ENCODE results near the gene FOXE1.

FOXE1 gene

DNA sequence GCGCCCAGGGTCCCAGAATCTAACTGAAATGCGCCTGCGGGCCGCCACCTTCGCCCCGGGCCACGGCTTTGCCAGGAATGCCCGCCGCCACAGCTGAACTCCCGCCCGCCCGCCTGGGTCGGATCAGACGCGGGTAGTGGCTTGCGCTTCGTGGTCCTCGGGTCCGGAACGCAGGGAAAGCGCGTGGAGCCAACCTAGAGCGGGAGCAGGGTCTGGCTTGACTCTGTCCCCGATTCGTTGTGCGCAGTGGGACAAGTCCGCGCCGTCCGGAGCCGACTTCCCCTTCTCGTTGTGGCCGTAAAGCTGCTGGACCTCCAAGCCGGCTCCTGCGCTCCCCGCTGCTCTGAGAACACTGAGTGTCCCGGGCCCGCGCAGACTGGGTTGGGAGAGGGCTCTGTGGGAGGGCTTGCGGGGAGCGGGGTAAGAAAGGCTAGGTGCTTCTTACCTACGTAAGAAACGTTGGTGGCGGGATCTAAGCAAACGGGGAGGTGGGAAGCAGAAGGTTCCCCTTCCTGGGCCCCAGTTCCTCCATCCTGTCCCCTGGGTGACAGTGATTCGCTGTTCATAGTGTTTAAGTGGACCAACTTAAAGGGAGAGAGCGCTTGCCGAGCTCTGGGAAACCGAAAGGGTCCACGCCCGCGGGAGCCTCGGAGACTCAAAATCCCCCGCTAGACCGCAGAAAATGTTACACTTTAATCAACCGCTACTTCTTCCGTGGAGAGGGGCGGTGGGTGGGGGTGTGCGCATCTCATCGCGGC, 4.4 kb upstream of the FOXE1 start:
- no peak for DNase-seq

DNA sequence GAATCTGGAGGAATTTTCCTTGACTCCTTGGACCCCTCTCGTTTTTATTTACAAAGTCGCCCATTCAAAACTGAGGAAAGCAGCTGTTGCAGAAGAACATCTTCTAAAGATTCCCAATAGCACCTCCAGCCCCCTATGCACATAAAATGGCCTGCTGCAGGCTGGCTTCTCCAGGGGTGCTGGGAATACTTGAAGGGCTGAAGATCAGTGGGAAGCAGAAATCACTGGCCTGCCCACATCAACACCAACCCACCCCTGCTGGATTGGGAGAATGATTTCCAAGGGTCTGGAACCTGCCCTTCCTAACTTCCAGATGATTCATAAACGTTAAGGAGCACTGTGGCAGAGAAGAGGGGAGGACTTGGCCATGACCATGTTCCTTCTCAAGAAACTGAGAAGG, 3.0 kb upstream of the FOXE1 start:
- DNase-seq, result no peak

DNA sequence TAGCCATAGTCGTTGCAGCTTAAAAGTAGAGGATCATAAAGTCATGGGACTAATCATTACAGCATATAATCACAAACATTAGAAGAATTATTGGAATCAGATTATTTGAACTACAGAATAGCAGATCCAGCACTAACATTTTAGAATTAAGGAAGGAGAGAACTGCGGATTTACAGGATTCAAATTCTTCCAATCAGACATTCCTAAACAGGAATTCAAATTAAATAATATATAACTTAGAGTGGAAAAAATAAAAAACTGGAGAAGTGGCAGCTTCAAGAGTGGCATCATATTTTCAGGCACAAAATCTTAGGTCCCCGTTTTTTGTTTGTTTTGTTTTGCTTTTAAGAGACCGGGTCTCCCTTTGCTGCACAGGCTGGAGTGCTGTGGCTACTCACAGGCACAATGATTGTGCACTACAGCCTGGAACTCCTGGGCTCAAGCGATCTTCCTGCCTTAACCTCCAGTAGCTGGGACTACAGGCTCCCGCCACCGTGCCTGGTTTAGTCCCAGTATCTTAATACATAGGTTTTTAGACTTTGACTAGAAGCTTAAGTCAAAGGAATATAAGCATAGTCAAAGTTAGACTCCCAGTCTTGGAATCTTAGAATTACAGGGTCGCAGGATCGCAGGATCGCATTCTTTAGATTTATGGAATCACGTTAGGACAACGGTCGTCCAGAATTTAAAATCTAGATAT, 2.1 kb upstream of the FOXE1 start:
- DNase-seq, result peak; percentile 8

DNA sequence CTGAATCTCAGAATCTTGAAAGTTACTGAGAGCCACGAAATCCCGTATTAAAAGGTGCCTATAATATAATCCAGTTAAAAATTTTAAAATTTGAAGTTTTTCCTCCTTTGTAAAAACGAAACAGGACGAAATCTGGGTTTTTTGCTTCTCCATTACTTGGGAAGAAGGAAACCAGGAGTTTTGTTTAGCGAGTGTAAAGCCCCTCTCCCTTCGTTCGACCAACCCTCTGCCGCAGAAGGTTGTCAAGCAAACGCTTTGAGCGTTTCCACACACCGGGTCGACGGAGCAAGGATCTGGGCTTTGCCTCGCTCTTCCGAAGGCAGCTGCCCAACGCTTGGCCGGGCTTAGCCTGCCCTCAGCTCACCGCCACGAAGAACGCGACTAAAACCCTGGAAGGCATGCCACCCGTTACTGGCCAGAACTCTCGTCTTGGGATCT, 1.6 kb upstream of the FOXE1 start:
- DNase-seq, result peak; percentile 23

DNA sequence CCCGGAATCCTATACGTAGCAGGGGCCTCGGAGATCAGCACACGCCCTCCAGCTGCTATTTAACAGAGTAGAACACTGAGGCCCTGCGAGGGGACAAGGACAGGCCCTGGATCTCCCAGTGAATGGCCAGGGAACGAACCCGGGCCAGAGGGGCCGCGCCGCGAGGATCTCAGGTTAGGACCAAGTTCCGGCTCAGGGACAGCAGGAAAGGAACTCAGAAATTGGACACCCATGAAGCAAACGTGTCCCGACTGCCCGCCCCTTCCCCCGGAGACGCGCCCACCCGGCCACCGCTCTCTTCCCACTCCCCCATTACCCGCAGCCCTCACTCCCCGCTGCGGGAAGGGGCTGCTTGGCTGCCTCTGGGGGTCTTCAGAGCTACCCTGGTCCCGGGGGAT, 1.0 kb upstream of the FOXE1 start:
- peak; percentile 27 for DNase-seq

DNA sequence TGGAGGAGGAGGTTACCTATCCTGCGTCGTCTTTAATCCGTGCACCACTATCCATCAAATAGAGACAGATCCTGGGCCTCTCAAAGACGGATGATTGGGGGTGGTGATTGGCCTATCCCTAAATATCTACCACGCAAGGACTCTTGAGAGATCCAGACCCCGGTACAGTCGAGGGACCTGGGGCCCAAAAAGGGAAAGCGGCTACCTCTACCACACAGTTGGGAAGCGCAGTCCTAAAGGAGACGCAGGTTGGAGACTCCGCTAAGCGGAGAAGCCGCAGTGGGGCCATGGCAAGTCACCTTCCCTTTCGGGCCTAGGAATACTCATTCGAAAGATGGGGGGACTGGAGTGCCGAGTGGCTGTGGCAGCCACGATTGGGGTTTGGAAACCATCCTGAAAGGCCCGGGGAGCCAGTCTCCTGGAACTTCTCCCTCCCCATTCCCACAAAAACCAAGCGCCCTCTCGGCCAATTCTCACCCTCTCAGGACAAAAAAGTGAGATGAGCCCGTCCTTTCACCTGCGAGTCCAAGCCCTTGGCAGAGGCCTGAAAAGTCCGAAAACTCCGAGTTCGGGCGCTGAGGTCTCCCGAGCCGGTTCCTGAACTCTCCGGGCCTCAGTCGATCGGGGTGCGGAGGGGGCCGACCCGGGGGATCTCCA, 499 bp upstream of the FOXE1 start:
- DNase-seq, result peak; percentile 39

DNA sequence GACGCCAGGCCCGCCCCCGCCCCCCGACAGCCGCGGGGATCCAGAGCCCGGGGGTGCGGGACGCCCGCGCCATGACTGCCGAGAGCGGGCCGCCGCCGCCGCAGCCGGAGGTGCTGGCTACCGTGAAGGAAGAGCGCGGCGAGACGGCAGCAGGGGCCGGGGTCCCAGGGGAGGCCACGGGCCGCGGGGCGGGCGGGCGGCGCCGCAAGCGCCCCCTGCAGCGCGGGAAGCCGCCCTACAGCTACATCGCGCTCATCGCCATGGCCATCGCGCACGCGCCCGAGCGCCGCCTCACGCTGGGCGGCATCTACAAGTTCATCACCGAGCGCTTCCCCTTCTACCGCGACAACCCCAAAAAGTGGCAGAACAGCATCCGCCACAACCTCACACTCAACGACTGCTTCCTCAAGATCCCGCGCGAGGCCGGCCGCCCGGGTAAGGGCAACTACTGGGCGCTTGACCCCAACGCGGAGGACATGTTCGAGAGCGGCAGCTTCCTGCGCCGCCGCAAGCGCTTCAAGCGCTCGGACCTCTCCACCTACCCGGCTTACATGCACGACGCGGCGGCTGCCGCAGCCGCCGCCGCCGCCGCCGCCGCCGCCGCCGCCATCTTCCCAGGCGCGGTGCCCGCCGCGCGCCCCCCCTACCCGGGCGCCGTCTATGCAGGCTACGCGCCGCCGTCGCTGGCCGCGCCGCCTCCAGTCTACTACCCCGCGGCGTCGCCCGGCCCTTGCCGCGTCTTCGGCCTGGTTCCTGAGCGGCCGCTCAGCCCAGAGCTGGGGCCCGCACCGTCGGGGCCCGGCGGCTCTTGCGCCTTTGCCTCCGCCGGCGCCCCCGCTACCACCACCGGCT, 1.0 kb downstream of the FOXE1 start:
- peak; percentile 81 for DNase-seq

DNA sequence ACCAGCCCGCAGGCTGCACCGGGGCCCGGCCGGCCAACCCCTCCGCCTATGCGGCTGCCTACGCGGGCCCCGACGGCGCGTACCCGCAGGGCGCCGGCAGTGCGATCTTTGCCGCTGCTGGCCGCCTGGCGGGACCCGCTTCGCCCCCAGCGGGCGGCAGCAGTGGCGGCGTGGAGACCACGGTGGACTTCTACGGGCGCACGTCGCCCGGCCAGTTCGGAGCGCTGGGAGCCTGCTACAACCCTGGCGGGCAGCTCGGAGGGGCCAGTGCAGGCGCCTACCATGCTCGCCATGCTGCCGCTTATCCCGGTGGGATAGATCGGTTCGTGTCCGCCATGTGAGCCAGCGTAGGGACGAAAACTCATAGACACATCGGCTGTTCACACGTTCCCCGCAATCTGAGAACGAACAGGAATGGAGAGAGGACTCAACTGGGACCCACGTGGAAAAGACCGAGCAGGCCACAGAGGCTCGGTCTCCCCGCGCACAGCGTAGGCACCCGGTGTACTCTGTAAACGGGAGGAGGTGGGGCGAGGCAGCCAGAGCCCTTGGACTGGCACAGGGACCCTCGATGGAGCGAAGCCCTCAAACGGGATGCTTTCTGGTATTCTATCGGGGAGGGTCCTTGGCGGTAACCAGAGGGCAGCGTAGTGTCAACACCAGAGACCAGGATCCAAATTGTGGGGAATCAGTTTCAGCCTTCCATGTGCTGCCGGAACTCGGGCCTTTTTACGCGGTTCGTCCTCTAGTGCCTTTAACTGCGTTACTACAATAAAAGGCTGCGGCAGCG, 1.9 kb downstream of the FOXE1 start:
- DNase-seq, result no peak

DNA sequence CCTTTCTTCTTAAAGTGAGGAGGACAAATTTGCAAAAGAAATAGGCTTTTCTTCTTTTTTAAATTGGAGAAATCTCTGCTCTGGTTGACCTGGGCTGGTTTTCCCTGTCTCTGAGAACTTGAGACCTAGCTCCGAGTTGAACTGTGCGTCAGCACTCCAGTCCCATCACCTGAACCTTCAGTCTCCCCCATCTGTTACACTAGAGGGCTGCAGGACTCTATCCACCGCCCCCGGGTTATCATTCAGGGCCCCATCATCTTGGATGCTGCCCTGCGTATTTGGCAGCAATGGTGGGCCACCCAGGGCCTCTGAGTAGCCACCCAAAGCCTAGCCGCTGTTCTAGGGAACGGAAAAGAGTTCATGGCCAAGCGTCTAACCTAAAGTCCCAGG, 2.5 kb downstream of the FOXE1 start:
- DNase-seq, result no peak

DNA sequence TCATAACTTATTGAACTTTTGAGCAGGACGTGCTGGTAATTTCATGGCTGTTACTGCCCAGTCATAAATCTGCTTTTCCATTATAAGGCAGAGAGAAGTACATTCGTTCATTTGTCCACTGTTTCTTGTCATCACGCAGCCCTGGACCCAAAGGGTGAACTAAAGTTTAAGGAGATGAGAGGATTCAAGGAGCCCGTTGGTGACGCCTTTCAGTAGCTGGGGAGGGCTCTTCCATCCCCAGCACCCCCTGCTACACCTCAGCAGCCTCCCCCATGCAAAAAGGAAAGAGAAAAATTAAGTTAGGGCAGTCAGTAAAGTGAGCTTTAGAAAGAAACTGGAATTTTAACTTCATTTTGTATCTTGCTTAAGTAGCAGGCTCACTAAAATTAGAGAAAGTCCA, 2.9 kb downstream of the FOXE1 start:
- DNase-seq, result no peak

DNA sequence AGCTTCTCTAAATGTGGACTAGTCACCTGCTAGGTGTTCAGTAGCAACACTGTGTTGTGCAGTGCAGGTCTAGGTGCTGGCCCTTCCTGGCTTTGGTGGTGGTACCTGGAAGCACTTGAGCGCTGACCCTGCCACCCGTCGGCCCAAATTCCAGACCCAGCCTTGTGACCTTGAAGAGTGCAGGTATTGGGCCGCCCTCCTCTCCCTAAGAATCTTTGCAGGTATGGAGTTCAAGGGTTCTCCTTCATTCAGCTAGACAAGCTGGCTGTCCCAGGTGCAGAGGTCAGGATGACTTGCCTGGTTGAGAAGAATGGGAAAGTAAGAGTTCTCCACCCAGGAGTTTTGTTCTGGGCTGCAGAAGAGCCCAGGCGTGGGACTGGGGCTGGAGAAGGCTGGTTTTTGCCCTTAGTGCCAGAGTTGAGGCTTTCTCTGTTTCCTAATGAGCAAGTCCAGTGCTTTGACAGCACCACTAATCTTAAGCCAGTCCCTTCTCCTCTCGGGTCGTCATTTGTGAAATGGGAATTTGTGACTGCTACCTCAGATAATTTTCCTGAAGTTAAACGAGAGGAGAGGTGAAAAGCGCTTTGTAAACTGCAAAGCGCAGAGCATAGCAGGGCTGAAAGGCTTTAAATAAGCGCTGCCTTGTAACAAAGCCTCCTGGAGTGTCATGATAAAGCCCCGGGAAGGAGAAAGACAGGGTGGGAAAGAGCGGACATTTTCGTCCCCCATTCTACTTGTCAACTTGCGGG, 4.0 kb downstream of the FOXE1 start:
- DNase-seq, result no peak

DNA sequence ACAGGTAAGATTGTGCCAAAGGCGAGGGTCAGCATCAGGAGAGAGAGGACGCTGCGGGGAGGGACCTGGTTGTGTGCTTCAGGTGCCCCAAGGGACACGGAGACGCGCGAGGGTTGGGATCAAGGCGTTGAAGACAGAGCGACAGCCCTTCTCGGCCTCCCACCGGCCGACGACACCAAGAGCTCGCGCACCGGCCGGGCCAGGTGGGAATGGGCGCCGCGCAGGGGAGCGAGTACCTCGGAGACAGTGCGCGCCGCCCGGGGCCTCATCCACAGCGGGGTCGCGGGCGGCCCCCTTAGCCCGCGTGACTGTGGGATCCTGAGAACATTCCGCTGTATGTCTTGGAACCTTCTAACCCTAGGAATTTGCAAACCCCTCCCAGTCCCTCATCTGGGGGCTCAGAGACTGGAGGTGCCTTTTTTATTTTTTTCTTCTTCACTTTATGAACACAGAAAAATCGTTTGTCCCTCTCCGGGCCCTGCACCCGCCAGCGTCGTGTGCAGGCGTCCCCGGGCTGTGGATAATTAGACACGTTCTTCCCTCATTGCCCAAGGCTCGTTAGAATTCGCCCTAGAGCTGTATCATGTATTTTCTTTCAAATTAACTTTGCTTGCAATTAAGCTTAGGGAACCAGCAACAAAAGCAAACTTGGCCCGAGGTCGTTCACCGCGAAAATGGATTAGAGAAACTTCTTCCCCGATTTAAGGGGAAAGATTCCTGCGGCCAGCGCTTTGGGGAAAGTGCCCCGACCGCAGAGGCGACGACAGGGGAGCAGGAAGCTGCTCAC, 4.8 kb downstream of the FOXE1 start:
- no peak for DNase-seq

DNA sequence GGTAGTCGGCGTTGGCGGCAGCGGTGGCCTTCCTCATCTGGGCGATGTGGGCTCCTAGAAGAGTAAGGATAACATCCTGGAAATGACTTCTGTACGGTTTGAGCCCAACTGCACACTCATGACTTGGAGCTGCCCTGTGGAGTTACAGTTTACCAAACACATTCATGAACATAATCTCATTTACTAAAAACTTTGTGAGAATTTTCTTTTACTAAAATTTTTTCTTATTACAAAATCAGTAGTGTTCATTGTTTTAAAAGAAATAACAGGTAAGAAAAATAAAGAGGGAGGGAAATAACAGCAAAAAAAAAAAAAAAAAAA, 5.3 kb downstream of the FOXE1 start:
- DNase-seq, result no peak

DNA sequence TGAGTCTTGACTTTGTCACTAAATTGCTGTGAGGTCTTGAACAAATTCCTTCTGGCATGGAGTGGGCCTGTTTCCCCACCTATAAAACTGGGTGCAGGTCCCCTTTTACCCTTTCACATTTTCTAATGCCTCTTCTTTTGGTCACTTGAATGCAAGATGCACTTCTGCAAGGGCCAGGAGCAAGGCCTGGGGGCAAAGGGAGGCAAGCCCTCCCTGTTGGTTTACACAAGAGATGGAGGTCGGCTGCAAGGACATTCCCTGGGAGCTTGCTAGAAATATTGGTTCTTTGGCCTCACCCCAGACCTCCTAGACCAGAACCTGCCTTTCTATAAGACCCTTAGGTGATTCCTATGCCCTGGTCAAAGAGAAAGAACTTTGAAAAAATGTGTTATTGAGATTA, 5.8 kb downstream of the FOXE1 start:
- no peak for DNase-seq

DNA sequence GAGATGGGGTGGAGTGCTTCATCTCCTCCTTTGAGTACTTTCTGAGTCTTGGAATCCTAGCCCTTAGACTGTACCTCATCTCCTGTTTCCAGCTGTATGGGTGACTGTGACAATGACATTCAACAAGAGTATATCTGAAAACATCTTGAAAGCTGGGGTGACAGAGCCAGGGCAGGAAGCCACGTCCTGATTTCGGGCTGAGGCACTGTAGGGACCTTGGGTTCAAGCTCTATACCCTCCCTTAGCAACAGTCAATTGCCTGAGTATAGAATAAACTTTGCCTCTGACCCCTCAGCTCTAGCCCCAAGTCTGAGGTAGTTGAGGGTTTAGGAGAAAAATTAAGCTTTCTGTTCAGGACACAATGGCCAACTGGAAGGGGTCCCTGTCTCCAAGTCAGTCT, 6.3 kb downstream of the FOXE1 start:
- no peak for DNase-seq

DNA sequence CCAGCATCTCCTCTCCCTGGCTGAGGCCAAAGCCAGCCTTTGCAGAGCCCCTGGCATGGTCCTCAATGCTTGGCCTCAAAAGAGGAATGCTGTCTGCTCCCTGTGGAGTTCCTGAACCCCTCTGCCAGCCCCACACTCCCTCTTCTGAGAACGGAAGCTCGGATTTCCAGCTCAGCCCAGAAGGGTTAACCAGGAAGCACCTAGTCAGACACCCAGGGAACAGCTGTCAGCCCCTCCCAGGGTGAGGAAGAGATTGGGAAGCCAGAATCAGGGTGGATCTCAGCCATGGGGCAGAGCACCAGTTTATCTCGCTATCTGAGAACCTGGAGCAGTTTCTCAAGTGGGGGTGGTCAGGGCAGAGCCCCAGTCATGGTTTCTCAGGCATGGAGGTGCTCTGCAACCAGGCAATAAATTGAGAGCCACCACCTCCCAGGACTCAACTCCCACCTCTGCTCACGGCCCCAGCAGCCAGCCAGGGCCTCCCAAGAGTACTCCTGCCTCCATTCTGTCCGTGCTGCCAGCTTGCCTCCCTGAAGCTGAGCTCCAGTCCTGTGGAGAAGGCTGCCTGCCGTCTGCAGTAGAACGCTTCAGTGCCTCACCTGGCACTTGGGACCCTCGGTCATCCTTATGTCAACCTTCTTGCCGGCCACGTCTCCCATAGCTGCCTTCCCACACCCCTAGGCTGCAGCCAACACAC, 7.6 kb downstream of the FOXE1 start:
- no peak for DNase-seq

DNA sequence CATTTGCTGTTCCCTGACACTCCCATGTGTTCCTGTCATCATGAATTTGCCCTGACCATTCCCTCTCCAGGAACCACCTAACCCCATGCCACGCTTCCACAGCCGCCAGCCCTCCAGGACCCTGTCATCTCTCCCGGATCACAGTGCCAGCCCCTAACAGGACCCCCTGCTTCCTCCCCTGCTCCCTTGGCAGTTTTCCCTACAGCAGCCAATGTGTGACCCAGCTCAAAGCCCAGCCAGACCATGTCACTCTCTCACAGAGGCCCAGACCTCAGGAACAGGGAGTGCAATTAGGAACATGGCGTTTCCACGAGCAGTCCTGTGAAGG, 8.1 kb downstream of the FOXE1 start:
- DNase-seq, result no peak

DNA sequence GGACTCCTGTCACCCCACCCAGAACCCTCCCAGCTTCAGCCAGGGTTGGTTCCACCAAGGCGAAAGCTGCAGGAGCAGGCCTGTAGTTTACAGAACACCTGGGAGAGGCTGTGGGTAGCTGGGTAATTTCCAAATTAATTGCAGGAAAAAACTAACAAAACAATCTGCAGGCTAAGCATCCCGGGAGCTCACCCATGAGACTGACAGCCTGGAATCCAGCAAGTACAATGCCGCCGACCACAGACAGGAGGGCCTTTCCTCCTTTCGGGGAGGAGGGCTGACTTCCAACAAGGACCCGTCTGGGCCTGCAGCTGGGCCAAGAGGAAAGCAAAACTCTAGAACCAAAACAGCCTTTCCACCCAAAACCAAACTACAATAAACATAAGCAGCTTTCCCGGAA, 10.3 kb downstream of the FOXE1 start:
- DNase-seq, result no peak

DNA sequence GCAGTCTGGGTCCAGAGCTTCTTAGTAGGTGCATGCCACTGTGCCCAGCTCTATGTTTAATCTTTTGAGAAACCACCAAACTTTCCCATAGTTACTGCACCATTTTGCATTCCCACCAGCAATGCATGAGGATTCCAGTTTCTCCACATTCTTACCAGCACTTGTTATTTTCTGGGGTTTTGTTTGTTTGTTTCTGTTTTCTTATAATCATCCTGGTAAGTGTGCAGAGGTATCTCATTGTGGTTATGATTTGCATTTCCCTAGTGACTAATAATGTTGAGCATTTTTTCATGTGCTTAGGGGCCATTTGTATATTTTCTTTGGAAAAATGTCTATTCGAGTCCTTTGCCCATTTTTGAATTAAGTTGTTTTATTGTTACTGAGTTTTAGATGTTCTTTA, 11.4 kb downstream of the FOXE1 start:
- DNase-seq, result no peak

DNA sequence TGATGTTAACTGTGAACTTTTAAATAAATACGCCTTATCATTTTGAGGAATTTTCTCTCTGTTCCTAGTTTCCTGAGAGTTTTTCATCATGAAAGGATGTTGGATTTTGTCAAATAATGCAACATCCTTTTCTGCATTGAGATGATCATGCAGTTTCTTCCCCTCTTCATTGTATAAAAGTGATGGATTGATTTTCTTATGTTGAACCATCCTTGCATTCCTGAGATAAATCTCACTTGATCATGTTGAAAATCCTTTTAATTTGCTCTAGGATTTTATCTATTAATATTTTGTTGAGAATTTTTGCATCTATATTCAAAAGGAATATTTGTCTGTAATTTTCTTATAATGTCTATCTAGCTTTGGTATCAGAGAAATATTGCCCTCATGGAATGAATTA, 13.3 kb downstream of the FOXE1 start:
- no peak for DNase-seq

DNA sequence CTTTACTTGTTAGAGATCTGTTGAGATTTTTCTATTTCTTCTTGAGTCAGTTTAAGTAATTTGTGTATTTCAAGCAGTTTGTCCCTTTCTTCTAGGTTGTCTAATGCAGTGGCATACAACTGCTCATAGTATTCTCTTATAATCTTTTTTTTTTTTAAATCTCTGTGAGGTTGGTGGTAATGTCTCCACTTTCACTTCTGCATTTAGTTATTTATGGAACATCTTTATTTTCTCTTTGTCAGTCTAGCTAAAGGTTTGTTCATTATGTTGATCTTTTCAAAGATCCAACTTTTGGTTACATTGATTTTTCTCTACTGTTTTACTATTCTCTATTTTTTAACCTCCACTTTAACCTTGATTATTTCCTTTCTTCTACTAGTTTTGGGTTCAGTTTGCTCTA, 13.8 kb downstream of the FOXE1 start:
- DNase-seq, result no peak

Measured in NCI-H82 (cell line).